HPDE6-E6E7 (cell line): ENCODE measurements around the gene CMIP.

Experiments
- DNase-seq: peaks from one replicate; pipeline ENCODE4 v3.0.0; 2011; ENCODE audit warnings: missing footprints; ENCODE audit errors: extremely low spot score

CMIP gene

DNA sequence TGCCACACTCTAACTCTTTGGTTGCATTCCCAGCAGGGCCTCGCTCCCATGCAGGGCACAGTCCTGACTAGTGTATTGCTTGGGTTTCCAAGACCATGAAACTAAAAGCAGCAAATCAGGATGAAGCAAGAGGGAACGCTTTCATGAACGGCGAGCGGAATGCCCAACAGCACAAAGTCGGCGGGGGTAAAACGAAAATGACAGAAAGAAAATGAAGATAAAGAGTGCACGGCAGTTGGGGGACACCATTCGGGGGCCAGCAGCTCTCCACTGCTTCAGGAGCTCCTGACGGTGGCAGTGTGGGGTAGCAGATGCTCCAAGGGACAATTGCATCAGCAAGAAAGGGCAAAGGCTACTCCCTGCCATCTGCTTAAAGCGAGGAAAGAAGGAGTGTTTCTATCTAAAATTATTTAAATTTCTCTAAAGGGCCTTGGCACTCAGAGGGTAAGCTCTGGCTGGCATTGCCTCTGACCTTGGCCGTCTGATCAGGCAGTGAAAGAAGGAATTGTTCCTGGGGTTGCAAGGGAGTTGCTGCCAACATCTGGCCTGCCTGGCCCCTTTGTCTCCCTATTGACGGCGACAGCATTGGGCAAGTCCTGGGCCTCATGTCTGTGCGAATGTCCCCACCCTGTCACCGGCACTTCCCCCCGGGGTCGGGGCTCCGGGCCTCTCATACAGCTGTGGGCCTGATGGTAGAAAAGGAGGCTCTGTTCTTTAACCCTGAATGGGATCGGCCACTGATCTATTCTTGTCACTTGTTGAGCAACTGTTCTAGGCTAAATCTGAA, 138.2 kb downstream of the CMIP start:
- DNase-seq: no peak

DNA sequence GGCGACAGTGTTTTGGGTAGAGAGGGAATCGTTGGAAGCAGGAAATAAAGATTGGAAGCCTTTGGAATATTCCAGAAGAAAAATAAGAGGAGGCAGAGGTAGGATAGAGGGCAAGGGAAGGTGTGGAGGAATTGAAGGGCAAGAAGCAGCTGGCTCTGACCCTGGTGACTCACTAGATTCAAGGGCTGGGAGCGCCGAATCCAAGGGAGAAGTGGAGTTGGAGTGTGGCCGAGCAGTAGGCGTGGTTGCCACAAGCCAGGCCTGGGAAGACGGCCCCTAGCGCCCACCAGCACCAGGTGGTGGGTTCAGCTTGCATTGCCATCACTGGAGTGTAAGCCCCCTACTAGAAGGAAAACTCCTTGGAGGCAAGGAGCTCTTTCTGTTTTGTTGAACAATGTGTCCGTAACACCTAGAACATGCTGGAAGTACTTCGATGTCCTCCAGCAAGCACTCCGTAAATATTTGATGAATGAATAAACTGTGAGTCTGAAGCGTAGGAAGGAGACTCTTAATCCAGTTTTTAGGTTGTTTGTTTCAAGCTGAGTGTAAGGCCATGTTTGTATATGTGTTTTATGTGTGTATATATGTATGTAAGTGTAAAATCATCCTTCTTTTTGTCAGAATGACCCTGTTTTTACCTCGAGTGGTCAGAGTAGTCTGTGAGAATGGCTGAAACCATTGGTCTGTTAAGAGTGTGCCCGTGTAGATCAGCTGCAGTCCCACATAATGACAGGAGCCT, 139.5 kb downstream of the CMIP start:
- peak; percentile 90 for DNase-seq

DNA sequence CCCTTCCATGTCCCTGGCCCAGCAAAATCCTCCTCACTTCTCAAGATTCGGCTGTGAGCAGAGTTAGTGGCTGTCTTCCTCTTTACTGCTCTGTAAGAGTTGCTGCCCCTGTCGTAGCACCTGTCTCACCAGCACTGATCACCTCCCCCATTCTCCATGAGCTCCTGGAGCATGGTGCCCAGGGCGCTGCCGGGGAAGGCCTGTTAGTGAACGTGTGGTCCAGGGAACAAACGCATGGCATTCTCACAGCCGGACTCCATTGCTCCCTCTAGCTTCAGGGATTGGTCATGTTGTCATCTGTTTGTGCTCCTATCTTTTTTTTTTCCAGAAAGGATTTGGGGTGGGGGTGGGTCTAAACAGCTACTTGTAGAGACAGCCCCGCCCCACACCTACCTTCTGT, 141.2 kb downstream of the CMIP start:
- no peak for DNase-seq

DNA sequence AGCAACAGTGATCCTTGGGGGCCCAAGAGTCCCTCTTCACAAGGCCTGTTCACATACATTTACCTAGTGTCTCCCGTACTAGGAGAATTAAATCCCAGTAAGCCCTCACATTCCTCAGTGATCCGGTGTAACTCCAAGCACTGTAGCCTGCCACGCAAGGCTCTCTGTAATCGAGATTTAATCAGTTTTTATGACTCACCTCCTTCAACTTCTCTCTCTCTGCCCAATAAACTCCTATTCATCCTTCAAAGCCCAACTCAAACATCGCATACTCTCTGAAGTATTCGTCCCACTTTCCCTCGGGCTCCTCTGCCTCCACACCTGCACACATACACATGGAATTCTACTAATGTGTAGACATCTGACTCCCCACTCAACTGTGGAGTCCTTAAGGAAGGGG, 141.8 kb downstream of the CMIP start:
- no peak for DNase-seq

DNA sequence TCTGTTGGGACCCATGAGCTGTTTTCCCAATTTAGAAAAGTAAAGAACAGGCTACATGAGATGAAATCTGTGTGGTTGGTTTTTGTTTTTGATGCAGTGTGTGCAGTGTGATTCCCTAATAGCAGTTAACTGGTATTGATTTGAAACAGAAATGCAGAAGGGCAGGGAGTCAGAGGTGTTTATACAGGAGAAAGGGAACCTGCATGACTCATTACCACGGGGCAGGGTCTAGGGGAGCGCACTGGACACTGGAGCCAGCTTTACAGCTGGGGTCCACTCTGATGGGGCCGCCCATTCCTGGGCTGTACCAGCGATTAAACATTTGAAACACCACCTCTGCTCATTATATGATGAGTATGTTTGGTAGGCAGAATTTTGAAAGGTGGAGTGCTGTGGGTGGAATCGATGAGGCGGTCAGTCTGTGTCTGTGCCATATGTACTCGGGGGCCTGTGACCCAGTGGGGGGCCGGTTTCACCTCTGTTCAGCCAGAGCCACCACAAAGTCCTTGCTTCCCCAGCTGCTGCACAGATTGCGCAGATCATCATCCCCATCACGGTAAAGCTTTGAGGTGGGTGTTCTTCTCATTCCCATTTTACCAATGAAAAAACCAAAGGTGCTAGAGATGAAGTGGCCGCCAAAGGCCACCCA, 142.5 kb downstream of the CMIP start:
- no peak for DNase-seq

DNA sequence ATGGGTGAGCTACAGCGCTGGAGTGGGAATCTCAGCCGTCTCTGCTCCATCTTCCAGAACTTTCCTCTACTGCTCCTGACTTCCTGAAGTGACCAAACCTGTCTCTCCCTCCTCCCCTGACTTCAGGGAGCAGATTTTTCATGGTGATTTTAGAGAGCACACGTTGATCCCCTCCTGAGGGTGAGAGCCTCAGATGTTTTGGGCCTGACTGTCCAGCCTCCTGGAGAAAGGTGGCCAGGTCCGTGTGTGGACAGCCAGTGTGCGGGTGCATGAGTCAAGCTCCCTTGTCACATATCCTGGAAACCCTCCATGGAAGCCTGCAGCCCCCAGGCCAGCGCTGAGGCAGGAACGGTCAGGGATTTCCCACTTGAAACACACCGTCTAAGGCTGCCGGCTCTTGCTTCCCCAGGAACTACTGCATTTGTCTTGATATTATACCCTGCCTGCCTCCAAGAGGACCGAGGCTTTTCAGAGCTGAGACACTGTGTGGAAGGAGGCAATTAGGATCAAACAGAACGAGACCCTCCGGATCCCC, 143.1 kb downstream of the CMIP start:
- no peak for DNase-seq

DNA sequence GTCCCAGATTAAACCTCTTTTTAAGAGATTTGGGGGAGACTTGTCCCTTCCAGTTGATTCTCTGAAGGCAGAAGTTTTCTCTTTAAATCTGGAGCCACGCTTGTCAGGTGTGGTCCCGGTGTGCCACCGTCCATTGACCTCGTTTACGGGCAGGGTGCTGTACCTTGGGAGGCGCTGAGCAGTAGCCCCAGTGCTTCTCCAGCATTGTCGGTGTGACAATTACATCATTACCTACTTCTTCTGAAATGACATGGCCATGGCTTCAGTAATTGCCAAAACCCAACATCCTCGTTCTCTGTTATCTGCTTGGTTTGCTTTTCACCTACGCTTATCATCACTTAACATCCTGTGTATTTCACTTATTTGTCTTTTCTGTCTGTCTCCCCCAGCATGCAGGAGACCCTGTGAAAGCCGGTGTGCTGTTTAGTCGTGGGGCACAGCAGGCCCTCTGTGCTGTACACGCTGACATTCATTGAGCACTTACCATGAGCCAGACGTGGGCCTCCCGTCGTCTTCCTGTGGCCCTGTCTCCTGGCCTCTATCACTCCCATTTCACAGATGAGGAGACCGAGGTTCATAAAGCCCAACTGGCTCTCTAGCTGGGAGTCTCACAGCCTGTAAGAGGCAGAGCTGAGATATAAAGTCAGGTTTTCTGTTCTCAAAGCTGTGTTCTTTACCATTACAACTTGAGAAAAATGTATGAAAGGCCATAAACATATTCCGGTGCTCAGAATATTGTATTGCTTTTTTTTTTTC, 143.9 kb downstream of the CMIP start:
- no peak for DNase-seq

DNA sequence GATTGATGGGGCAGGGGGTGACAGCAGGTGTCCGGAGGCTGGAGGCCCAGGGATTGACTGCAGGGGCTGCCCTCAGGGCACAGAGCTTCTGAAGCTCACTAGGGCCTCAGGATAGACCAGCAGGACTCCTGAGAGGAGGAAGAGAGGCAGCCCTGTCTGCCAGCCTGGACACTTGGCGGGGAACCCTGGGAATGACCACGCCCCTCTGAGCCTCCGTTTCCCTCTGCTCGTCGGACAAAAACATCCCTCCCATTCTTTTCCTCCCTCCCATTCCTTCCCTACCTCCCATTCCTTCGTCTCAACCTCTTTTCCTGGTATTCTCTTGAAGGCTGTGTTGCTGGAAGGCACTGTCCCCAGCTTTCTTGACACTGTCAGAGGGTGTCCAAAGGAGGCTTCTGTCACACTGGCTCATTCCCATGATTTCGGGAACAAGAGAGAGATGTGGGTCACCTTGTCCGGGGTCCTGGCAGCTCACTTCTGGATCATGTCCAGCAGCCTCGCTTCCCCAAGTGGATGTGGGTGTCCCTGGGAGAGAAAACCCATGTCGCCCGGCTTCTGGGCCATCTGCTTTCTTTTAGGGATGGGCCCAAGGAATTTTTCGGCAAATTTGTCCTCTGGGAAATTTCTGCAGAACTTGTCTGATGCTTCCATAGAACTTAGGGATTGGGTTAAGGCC, 145.5 kb downstream of the CMIP start:
- DNase-seq: no peak

DNA sequence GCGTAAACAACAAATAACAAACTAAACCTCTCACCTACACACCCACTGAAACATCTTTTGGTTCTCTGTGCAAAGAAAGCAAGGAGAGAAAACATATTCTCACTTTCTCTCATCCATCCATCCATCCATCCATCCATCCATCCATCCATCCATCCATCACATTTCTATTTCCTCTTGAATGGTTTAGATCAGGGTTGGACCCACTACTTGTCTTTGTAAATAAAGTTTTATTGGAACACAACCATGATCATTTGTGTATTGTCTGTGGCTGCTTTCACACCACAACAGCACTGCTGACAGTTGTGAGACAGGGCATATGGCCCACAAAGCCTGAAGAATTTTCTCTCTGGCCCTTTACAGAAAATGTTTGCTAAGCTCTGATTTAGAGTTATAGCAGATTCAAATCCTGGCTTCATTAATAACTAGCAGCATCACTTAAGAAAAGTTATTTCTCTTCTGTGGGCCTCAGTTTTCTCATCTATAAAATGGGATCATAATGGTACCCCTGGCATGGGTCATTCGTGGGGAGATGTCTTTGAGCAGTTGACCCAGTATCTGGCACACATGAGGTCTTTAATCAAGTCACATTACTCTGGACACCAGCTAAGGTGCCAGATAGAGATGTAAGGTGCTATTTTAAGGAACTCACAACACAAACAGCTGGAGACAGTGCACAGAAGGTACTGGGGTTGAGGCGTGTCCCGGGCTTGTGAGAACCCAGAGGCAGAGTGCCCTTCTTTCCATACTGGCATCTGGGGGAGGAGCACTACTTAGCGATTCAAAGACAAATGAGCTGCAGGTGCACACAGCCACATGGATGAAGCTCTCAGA, 146.3 kb downstream of the CMIP start:
- no peak for DNase-seq

DNA sequence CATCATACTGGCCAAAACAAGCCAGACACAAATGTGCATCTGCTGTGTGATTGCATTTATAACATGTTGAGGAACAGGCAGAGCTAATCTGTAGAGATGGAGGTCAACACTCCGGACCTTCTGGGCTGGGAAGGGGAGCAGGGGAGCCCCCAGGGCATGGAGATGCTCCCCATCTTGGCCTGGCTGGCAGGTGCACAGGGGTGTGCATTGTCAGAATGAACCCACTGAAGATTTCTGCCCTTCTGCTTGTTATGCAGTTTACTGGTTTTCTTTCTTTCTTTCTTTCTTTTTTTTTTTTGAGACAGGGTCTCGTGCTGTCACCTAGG, 146.9 kb downstream of the CMIP start:
- no peak for DNase-seq

DNA sequence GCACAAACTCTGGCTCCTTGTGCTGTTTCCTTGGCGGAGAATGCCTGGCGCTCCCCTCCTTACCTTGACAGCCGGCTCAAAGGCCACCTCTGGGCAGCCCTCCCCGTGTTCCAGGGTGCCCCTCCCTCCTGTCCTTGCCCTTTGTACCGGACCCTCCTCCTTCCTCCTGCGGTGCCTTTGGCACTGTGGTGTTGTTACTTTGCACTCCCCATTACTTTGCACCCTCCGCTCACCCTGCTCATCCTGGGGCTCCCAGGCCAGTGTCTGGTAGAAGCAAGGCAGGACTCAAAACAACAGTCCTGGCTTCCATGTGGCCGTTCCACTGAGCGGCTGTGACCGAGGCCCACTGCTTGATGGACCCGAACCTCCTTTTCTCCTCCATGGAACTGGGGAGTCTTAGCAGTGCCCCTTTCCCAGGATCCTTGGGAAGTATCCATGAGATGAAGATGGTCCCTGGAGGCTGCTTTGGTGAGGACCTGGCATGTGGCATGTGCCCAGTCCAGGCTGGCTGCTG, 147.8 kb downstream of the CMIP start:
- no peak for DNase-seq

DNA sequence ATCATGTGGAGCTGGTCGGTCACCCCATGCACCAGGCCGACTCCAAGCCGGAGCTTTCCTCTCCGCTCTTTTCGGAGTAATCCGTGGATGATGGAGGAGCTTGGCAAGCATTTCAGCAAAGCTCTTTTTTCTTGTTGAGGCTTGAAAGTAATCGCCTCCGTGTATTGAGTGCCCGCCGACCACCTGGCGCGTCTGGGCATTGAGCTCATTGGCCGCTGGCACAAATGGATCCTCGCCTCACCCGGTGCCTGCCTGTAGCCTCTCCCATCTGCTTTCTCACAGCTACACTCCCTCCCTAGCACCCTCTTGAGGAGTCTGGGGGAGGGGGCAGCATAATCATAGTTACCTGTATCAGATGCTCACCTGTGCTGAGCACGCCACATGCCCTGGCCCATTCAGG, 148.9 kb downstream of the CMIP start:
- no peak for DNase-seq

DNA sequence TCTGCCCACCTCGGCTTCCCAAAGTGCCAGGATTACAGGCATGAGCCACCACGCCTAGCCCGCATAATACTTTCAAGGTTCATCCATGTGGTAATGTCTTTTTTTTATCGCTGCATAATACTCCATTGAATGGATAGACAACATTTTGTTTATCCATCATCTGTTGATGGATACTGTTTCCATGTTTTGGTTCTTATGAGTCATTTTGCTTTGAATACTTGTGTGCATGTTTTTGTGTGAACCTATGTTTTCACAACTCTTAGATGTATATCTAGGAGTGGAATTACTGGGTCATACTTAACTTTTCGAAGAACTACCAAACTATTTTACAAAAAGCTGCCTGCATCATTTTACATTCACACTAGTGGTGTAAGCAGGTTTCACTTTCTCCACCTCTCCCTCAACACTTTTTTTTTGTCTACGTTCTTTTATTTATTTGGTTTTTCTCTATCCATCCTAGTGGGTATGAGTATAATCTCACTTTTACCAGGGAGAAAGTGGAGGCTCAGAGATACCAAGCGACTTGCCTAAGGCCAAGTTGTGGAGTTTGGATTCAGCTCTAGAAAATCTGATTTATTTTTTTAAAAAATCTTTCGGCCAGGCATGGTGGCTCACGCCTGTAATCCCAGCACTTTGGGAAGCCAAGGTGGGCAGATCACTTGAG, 151.2 kb downstream of the CMIP start:
- no peak for DNase-seq

DNA sequence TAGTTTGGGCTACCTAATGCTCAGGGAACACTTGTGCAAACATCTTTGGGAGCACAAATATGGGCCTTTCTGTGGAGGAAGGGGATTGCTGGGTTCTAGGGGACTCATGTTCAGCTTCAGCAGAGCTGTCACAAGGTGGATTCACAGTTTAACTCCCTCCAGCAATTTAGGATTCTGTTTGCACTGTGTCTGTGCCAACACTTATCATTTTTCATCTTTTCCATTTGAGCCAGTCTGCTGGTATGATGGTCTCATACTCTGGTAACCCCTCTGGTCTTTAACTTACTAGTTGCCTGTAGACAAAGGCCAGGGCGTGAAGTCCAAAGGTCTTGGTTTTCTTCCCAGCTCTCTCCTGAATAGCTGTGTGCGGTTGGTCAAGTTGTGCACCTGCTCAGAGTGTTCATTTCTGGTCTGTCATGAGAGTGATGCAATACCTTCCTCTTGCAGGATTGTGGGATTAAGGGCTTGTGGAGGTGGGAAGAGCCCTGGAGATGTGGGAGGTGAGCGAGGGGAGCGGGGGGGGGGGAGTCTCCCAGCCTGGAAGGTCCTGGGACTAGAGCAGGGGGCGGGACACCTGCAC, 152.6 kb downstream of the CMIP start:
- DNase-seq: no peak

DNA sequence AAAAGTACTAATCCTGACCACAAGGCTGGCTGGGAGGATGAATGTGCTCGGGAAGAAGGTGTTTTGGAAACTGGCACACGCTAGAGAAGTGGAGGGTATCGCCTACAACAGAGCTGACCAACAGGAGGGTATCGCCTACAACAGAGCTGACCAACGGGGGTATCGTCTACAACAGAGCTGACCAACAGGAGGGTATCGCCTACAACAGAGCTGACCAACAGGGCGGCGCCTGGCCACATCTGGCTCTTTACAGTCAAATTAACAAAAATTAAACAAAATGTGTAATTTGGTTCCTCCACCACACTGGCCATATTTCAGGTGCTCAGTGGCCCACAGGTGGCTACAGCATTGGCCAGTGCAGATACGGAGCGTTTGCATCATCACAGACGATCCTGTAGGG, 153.5 kb downstream of the CMIP start:
- no peak for DNase-seq

DNA sequence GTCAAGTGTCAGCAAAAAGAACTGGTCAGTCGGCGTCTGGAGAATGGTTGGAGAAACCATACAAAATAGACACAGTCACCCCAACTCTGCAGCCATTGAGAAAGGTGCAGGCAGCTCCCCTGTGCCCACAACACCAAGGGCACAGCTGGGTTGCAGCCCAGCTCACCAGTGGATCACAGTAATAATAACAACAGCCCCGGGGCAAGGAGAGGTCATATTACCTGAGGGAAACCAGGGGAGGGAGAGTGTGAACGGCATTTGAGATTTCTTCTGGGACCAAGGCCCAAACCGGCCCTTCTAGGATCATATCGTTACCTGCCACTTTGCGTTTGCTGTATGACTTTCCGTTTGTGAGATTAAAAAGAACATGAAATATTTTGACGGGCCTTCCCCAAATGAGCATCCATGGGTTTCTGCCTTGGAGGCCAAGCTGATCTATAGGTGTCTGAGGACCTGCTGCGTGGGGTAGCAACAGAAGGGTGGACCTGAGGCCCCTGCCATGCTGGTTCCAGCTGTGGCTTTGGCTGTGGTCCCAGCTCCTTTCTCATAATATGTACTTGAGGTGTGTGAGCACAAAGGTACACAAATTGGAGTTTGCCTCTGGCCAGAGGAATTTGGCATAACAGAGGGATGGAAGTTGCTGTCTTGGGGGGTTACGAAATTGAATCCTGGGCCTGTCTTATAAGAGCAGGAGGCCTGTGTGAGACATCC, 154.6 kb downstream of the CMIP start:
- no peak for DNase-seq

DNA sequence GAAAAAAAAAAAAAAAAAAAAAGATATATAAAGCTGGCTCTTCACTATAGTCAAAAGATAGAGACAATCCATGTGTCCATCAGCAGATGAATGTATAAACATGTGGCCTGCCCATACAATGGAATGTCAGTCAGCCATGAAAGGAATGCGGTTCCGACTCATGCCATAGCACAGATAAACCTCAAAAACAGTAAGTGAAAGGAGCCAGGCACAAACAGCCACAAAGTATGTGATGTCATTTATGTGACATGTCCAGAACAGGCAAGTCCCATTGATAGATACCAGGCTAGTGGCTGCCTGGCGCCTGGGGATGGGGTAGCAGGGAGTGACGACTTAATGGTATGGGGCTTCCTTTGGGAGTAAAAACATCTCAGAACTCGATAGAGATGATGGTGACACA, 155.7 kb downstream of the CMIP start:
- DNase-seq: no peak

DNA sequence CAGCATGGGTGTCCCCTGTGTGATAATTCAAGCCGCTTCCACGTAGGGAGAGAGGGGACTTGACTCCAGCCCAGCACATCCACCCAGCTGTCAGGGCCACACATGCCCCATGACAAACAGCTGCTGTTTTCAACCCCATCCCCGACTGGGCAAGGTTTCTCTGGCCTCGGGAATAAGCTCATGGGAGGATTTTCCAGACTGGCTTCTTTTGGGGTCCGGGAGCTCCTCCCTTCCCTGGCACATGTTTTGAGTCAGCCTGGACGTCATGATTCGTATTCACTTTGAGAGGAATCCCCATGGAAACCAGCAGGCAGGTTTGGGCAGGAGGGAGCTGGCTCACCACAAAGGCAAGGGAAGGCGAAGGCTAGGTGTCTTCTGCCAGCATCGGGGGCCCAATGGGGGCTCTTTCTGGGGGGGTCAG, 156.4 kb downstream of the CMIP start:
- peak; percentile 99 for DNase-seq
